HG02840 (cell line): ENCODE measurements around the gene CCNB2.

ENCODE experiments used
- ATAC-seq: cut with Tn5 transposase; IDR thresholded peaks from one replicate; pipeline ENCODE4 v1.9.1; 2021; ENCODE audit warnings: mild to moderate bottlenecking, moderate library complexity, moderate number of reproducible peaks; ENCODE audit not compliant: unreplicated experiment, low FRiP score

The CCNB2 gene

GRCh38 chr15:59165726-59166125 is 60.8 kb downstream of the CCNB2 start:
- no peak for ATAC-seq

- ATAC-seq, result no peak
These were observed 61.2 kb downstream of the CCNB2 start for GRCh38 chr15:59166166-59166565.

GRCh38 chr15:59166601-59167265 is 61.8 kb downstream of the CCNB2 start:
- no peak for ATAC-seq

GRCh38 chr15:59168536-59168935 is 63.6 kb downstream of the CCNB2 start:
- no peak for ATAC-seq

GRCh38 chr15:59169251-59169708 is 64.3 kb downstream of the CCNB2 start:
- ATAC-seq, result no peak

- ATAC-seq, result no peak
These were observed 65.5 kb downstream of the CCNB2 start for GRCh38 chr15:59170295-59171066.

GRCh38 chr15:59171067-59171397 is 66.1 kb downstream of the CCNB2 start:
- ATAC-seq, result no peak

- ATAC-seq, result no peak
These were observed 67.4 kb downstream of the CCNB2 start for GRCh38 chr15:59172289-59172901.

- no peak for ATAC-seq
These were observed 68.2 kb downstream of the CCNB2 start for GRCh38 chr15:59173194-59173593.

GRCh38 chr15:59174151-59174834 is 69.3 kb downstream of the CCNB2 start:
- ATAC-seq, result no peak
